B cell (primary cell): ENCODE data around the gene DGKE. TPM values are rescaled to one million over a fixed set of nuclear protein-coding genes. Genes with fewer than 3 reads are reported as not detected.

Source experiments
- ATAC-seq: fragments of 200-7000 bp; cut with Tn5 transposase; one replicate; pipeline ENCODE4 v1.10.0; 2021; ENCODE audit warnings: low read depth, mild to moderate bottlenecking, moderate number of reproducible peaks, moderate library complexity
- CTCF ChIA-PET: fragments of 350-600 bp; sonication (Branson Sonifier 250); formaldehyde crosslinking; loops from one replicate; lab custom pipeline; 2021; ENCODE audit warnings: antibody characterized with exemption, inconsistent platforms; lab: Charles Lee
- POLR2A ChIA-PET: fragments of 350-600 bp; sonication (Branson Sonifier 250); formaldehyde crosslinking; loops from one replicate; lab custom pipeline; 2021; ENCODE audit warnings: antibody characterized with exemption; lab: Charles Lee
- DNase-seq: peaks from one replicate; pipeline ENCODE4 v3.0.0; 2013
- H2AFZ ChIP-seq: 2 replicates; pipeline ENCODE4 v1.6.1; 2012; ENCODE audit warnings: mild to moderate bottlenecking, low read depth, low read length; ENCODE audit not compliant: insufficient read depth, poor library complexity, severe bottlenecking
- H3K27ac ChIP-seq, 2 donors: 1 replicate in 1 of 2; 2 replicates in 1 of 2; pipeline ENCODE4 v1.5.1; 2012 to 2013; ENCODE audit warnings: low read length in 2 of 2, mild to moderate bottlenecking in 2 of 2, moderate library complexity in 1 of 2
- H3K27me3 ChIP-seq, 4 experiments: fragments of 200-600 bp in 1 of 4; sonication (generic) in 1 of 4; replicated peaks in 1 of 4; 1 replicate in 2 of 4; 2 replicates in 2 of 4; pipeline versions ENCODE4 v1.6.1 to v1.7.0; 2013 to 2016; ENCODE audit warnings: low read length in 3 of 4, mild to moderate bottlenecking in 2 of 4, mixed read lengths in 1 of 4, moderate library complexity in 1 of 4; ENCODE audit not compliant: insufficient read depth in 4 of 4, control insufficient read depth in 3 of 4; ENCODE audit errors: control extremely low read depth in 1 of 4
- H3K36me3 ChIP-seq, 2 experiments: replicated peaks in 1 of 2; 1 replicate in 1 of 2; 2 replicates in 1 of 2; pipeline versions ENCODE4 v1.6.1 to v1.7.1; 2013; ENCODE audit warnings: low read length in 1 of 2; ENCODE audit not compliant: insufficient read depth in 2 of 2, control insufficient read depth in 1 of 2; ENCODE audit errors: control extremely low read depth in 1 of 2, extremely low read depth in 1 of 2
- H3K4me1 ChIP-seq, 2 donors: fragments of 200-600 bp in 1 of 2; sonication (generic) in 1 of 2; 1 replicate in 1 of 2; 2 replicates in 1 of 2; pipeline versions ENCODE4 v1.5.1 to v1.6.1; 2013 to 2017; ENCODE audit warnings: low read length in 2 of 2; ENCODE audit not compliant: control insufficient read depth in 2 of 2, insufficient read depth in 2 of 2
- H3K4me2 ChIP-seq: replicated peaks from 2 replicates; pipeline ENCODE3; 2012; ENCODE audit warnings: mild to moderate bottlenecking, low read depth, low read length; ENCODE audit not compliant: poor library complexity, severe bottlenecking
- H3K4me3 ChIP-seq, 5 experiments: fragments of 200-600 bp in 1 of 5; sonication (generic) in 1 of 5; 1 replicate in 3 of 5; 2 replicates in 2 of 5; pipeline versions ENCODE4 v1.5.1 to v1.7.0; 2011 to 2016; ENCODE audit warnings: low read length in 4 of 5, mild to moderate bottlenecking in 4 of 5, low read depth in 2 of 5, control low read depth in 1 of 5, moderate library complexity in 1 of 5; ENCODE audit not compliant: insufficient read depth in 1 of 5; ENCODE audit errors: control extremely low read depth in 1 of 5, extremely low read depth in 1 of 5
- H3K79me2 ChIP-seq: fragments of 200-600 bp; sonication (generic); one replicate; pipeline ENCODE4 v1.6.0; 2016; ENCODE audit warnings: low read length; ENCODE audit not compliant: control insufficient read depth, insufficient read depth
- H3K9ac ChIP-seq: fragments of 200-600 bp; sonication (generic); 2 replicates; pipeline ENCODE4 v1.6.1; 2017; ENCODE audit warnings: mild to moderate bottlenecking, low read length, moderate library complexity
- H3K9me3 ChIP-seq, 3 donors: one replicate each; pipeline versions ENCODE4 v1.6.1 to v1.7.1; 2013; ENCODE audit warnings: low read length in 2 of 3; ENCODE audit not compliant: control insufficient read depth in 2 of 3, insufficient read depth in 1 of 3; ENCODE audit errors: control extremely low read depth in 1 of 3
- H4K20me1 ChIP-seq: 2 replicates; pipeline ENCODE4 v1.6.0; 2012; ENCODE audit warnings: mild to moderate bottlenecking, low read length; ENCODE audit not compliant: insufficient read depth, control insufficient read depth, poor library complexity, severe bottlenecking
- H3K27ac Mint-ChIP-seq: one replicate; pipeline ENCODE4 v1.8.0; 2021; ENCODE audit warnings: mixed read lengths
- H3K27me3 Mint-ChIP-seq: one replicate; pipeline ENCODE4 v1.8.0; 2021; ENCODE audit warnings: mixed read lengths
- H3K4me1 Mint-ChIP-seq: one replicate; pipeline ENCODE4 v1.8.0; 2021; ENCODE audit warnings: mixed read lengths
- H3K4me3 Mint-ChIP-seq: one replicate; pipeline ENCODE4 v1.8.0; 2021; ENCODE audit warnings: mixed read lengths
- H3K9me3 Mint-ChIP-seq: one replicate; pipeline ENCODE4 v1.8.0; 2022; ENCODE audit warnings: mixed read lengths; ENCODE audit not compliant: insufficient read depth
- EZH2 ChIP-seq: IDR thresholded peaks from 2 replicates; pipeline ENCODE4 v1.6.1; 2012; ENCODE audit warnings: borderline replicate concordance, low read depth, mild to moderate bottlenecking, moderate library complexity, low read length; ENCODE audit not compliant: insufficient read depth, poor library complexity, severe bottlenecking
- WGBS: methylation state at CpG from one replicate; pipeline ENCODE4 v1.1.5; 2013; ENCODE audit warnings: missing lambda C conversion rate; ENCODE audit not compliant: insufficient coverage; 5-methylcytosine and 5-hydroxymethylcytosine counted together
- intact Hi-C: fragments of 100-400 bp; cut with micrococcal nuclease; formaldehyde crosslinking; loops from one replicate; pipeline ENCODE4 v1.10.0; 2022
- polyA plus RNA-seq: library from polyadenylated mRNA; depleted of rRNA; stranded (reverse); fragments of >200 nt; gene quantifications from 2 replicates; pipeline ENCODE4 v1.2.3, GENCODE V29; 2012
- total RNA-seq, 2 donors: library from RNA; stranded (reverse); fragments of 120-200 nt in 1 of 2; gene quantifications; 1 replicate in 1 of 2; 2 replicates in 1 of 2; pipeline versions ENCODE4 v1.2.3 to v1.2.4, GENCODE V29; 2013 to 2022
- TF ChIP-seq, protein P1 (sequence below): fragments of 200-600 bp; IDR thresholded peaks from one replicate; pipeline ENCODE4 v1.8.0; 2022; ENCODE audit warnings: antibody characterized with exemption, mild to moderate bottlenecking

DGKE gene
- total and polyA plus RNA-seq, 2 donors (not counting 1 experiment from before 2014, with no cell fraction given) = 8.9 to 28.1 TPM

DNA sequence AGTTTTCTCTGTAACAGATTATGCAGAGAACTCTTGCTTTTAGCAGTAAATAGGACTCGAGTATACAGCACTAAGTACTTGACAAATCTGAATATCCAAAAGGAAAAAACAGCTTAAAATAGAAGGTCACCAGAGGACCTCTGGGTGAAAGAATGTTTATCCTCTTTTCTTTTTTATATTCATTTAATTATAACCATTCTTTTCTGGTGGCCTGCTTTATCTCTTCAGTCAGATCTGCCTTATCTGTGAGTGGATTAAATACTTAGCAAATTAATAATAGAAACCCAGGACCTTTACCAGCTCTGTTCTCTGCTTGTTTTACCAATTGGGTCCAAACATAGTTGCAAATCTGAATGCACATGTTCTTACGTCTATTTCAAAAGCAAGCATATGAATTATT, 8.6 kb downstream of the DGKE start:
- Histone ChIP-seq H3K36me3 (peaks cover 2 to 10% of the 10 kb centered on the region in 2 experiments), H3K27me3 (no peaks in the 10 kb centered on the region), H3K9me3 (no peaks in the 10 kb centered on the region), H2AFZ (no peak overlapping the region), H3K4me1 (no peaks in the 10 kb centered on the region), H4K20me1 (no peaks in the 10 kb centered on the region), H3K79me2 (peaks cover 20% of the 10 kb centered on the region), H3K9ac (no peak overlapping the region), H3K27ac (no peak overlapping the region), H3K4me3 (no peak overlapping the region), H3K4me2 (no peak overlapping the region)
- Mint-ChIP-seq H3K4me3 (no peak overlapping the region), H3K27me3 (no peaks in the 10 kb centered on the region), H3K9me3 (no peaks in the 10 kb centered on the region), H3K4me1 (peaks cover 4% of the 10 kb centered on the region), H3K27ac (no peak overlapping the region)
- ATAC-seq (no peak), DNase-seq (no peak)
- intact Hi-C loops = no loop called here
- 100% methylated on average over 1 of the region's 2 CpGs for WGBS
- ChIA-PET CTCF (interaction anchor here (1.1 kb wide), 1 partner anchor 23 kb away, joined by 3 read pairs; no protein-coding TSS in a partner anchor), POLR2A (interaction anchor here (0.6 kb wide), 2 partner anchors 25 to 69 kb away, joined by 3 read pairs; no protein-coding TSS in a partner anchor)
- TF ChIP-seq, protein P1, sequence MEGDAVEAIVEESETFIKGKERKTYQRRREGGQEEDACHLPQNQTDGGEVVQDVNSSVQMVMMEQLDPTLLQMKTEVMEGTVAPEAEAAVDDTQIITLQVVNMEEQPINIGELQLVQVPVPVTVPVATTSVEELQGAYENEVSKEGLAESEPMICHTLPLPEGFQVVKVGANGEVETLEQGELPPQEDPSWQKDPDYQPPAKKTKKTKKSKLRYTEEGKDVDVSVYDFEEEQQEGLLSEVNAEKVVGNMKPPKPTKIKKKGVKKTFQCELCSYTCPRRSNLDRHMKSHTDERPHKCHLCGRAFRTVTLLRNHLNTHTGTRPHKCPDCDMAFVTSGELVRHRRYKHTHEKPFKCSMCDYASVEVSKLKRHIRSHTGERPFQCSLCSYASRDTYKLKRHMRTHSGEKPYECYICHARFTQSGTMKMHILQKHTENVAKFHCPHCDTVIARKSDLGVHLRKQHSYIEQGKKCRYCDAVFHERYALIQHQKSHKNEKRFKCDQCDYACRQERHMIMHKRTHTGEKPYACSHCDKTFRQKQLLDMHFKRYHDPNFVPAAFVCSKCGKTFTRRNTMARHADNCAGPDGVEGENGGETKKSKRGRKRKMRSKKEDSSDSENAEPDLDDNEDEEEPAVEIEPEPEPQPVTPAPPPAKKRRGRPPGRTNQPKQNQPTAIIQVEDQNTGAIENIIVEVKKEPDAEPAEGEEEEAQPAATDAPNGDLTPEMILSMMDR = no peak
- no peak for TF ChIP-seq EZH2

- WGBS = no CpG with 5 or more reads among the region's 1 CpG
- POLR2A ChIA-PET = no interaction called here
Observed at GRCh38 chr17:56845934-56846333, 12.0 kb downstream of the DGKE start.

More at GRCh38 chr17:56845934-56846333, 12.0 kb downstream of the DGKE start:
- no peaks in the 10 kb centered on the region for H3K27me3 Mint-ChIP-seq
- CTCF ChIA-PET = no interaction called here
- no peak overlapping the region for H3K9ac ChIP-seq
- H3K9me3 ChIP-seq = no peaks in the 10 kb centered on the region
- H3K27ac ChIP-seq = no peak overlapping the region
- H3K4me2 ChIP-seq = no peak overlapping the region
- no peak overlapping the region for H3K4me3 Mint-ChIP-seq
- no peak for TF ChIP-seq EZH2
- TF ChIP-seq, protein P1 = no peak
- H2AFZ ChIP-seq = no peak overlapping the region
- H3K9me3 Mint-ChIP-seq = no peaks in the 10 kb centered on the region
- peaks cover 7% of the 10 kb centered on the region for H3K79me2 ChIP-seq
- H3K4me1 ChIP-seq = no peaks in the 10 kb centered on the region
- H4K20me1 ChIP-seq = no peaks in the 10 kb centered on the region
- no peak overlapping the region for H3K4me3 ChIP-seq
- DNase-seq (no peak), ATAC-seq (no peak)
- H3K4me1 Mint-ChIP-seq = peaks cover 3% of the 10 kb centered on the region
- intact Hi-C loops = no loop called here
- H3K27ac Mint-ChIP-seq = no peak overlapping the region
- no peaks in the 10 kb centered on the region for H3K27me3 ChIP-seq
- H3K36me3 ChIP-seq = peaks cover 2 to 33% of the 10 kb centered on the region in 2 experiments
